B cell (primary cell): ENCODE data around the gene CFAP52.

Source experiments
- CTCF ChIP-seq: fragments of 200-600 bp; IDR thresholded peaks from one replicate; pipeline ENCODE4 v1.8.0; 2022; ENCODE audit warnings: antibody characterized with exemption, mild to moderate bottlenecking
- EZH2 ChIP-seq: IDR thresholded peaks from 2 replicates; pipeline ENCODE4 v1.6.1; 2012; ENCODE audit warnings: borderline replicate concordance, low read depth, mild to moderate bottlenecking, moderate library complexity, low read length; ENCODE audit not compliant: insufficient read depth, poor library complexity, severe bottlenecking

DNA sequence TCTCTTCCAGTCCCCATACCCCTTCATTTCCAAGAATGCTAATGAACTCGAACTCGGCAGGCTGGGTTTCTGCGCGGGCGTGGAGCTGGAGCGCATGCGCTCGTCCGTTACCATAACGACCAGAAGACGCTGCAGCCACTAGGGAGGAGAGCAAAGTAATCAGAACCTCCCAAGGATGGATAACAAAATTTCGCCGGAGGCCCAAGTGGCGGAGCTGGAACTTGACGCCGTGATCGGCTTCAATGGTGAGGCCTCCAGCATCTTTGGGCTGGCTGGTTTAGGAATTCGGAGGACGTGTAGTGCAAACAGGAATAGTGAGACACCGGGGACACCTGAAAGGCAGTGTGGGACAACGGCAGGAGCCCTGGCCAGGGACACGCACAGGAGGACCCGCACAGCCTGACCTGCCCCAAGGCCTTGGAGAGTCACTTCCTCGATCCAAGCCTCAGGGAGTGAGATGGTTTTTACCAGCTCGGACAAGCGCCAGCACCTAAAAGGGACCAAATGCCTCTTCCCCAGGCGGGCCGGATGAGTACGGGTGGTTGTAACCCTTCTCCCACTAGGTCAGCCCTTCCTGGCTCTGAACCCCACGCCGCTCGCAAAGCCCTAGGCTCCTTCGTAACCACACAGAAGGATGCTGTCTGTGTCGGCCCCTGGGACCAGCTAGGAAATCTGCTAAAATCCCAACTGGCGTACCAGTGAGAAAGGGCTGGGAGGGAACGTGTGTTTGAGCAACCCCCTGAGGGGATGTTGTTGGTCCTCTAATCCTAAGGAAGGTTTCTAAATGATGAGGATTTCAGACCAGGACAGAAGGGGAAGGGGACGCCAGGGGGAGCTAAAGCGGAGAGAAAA is at the start of gene CFAP52:
- TF ChIP-seq EZH2 (no peak), CTCF (peak; percentile 77)
